Colonic mucosa (tissue), 4 donors: Measurements from ENCODE around the gene SLC2A14. TPM values are rescaled to one million over a fixed set of nuclear protein-coding genes. Genes with fewer than 3 reads are reported as not detected.
"Not testable (repeated sequence)": the region's sequence is repeated elsewhere in the genome, so short reads cannot be mapped to it uniquely, and the experiment has no call there.

Experiments used
- DNase-seq: peaks from one replicate; pipeline ENCODE4 v3.0.0-alpha.2; 2020
- H3K27ac ChIP-seq: fragments of 200-600 bp; one replicate; pipeline ENCODE4 v1.8.0; 2021
- H3K27me3 ChIP-seq: fragments of 200-600 bp; one replicate; pipeline ENCODE4 v1.8.0; 2021
- H3K36me3 ChIP-seq: fragments of 200-600 bp; one replicate; pipeline ENCODE4 v1.8.0; 2021
- H3K4me1 ChIP-seq: fragments of 200-600 bp; one replicate; pipeline ENCODE4 v1.8.0; 2021; ENCODE audit warnings: mild to moderate bottlenecking
- H3K4me3 ChIP-seq: fragments of 200-600 bp; one replicate; pipeline ENCODE4 v1.8.0; 2021
- H3K9ac ChIP-seq, 2 donors: one replicate each; pipeline ENCODE4 v1.7.0; 2013; ENCODE audit warnings: control low read depth in 2 of 2, low read depth in 2 of 2, low read length in 2 of 2
- H3K9me3 ChIP-seq: fragments of 200-600 bp; one replicate; pipeline ENCODE4 v1.8.0; 2021
- intact Hi-C: fragments of 100-400 bp; cut with DNase I; formaldehyde crosslinking; loops from one replicate; pipeline ENCODE4 v1.14.1; 2022
- total RNA-seq, 2 donors: library from RNA; stranded (reverse); fragmentation: NEBNext Ultra II Directional in 1 of 2; extraction: Animal tissue kit (Norgen Biotek cat#: 25700) in 1 of 2; gene quantifications; one replicate each; pipeline ENCODE4 v1.2.1, GENCODE V29; 2021
- TF ChIP-seq, protein P1 (sequence below): fragments of 200-600 bp; IDR thresholded peaks from one replicate; pipeline ENCODE4 v1.8.0; 2022; ENCODE audit warnings: antibody characterized with exemption, mild to moderate bottlenecking
- donor health status: healthy.
- donor health status: DM: no; HTN: no; CAD: no.
- donor health status: DM: no; HTN: no; CAD: no.

Gene SLC2A14
- total RNA-seq, 2 donors from 2014 or later: 0.35 to 1.0 TPM

DNA sequence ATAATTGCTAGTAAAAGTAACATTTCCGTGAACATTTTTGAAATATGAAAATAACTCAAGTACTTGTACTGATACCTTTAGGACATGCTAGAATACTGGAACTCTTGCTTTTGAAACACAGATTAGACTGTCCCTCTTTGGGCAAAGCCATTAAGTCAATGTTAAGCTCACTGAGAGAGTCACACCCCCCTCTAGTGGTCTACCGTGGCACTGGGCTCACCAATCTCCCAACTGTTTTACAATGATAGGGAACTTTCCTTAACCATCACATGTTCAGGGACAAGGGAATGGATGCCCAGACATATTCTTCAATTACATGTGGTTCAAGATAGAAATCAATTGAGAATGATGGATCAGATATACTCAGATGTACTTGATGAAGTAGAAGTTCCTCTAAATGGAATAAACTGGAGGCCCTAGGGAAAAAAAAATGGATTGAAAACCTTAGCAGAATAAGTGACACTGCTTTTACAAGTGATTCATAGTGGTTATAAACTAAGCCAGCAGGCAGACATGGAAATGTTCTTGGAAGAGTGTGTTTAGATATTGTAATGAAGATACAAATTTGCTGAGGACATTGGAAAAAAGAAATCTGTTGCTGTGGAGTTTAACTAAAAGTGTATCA is 65.7 kb downstream of the SLC2A14 start:
- intact Hi-C loops: loop anchor here (5.0 kb wide), 1 partner anchor 165 kb away; no protein-coding TSS in a partner anchor

DNA sequence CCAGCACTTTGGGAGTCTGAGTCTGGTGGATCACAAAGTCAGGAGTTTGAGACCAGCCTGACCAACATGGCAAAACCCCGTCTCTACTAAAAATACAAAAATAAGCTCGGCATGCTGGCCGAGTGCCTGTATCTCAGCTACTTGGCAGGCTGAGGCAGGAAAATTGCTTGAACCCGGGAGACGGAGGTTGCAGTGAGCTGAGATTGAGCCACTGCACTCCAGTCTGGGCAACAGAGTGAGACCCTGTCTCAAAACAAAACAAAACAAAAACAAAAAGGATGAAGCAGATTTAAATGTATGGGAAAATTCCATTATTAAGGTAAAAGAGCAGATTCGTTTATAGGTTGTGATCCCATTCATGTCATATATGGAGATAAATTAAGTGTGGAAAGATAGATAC is 66.4 kb downstream of the SLC2A14 start:
- H3K27me3 ChIP-seq, H3K9me3 ChIP-seq, H3K27ac ChIP-seq, DNase-seq, H3K4me3 ChIP-seq, H3K9ac ChIP-seq, H3K36me3 ChIP-seq, H3K4me1 ChIP-seq: not testable (repeated sequence)
- intact Hi-C loops: loop anchor here (5.0 kb wide), 1 partner anchor 164 kb away; no protein-coding TSS in a partner anchor

More for the DNA sequence above, 65.7 kb downstream of the SLC2A14 start:
- Histone ChIP-seq H3K4me1 (no peaks in the 10 kb centered on the region), H3K4me3 (no peak overlapping the region), H3K27ac (no peak overlapping the region), H3K9ac (no peak overlapping the region), H3K9me3 (no peaks in the 10 kb centered on the region), H3K36me3 (no peaks in the 10 kb centered on the region), H3K27me3 (no peaks in the 10 kb centered on the region)
- TF ChIP-seq, protein P1, sequence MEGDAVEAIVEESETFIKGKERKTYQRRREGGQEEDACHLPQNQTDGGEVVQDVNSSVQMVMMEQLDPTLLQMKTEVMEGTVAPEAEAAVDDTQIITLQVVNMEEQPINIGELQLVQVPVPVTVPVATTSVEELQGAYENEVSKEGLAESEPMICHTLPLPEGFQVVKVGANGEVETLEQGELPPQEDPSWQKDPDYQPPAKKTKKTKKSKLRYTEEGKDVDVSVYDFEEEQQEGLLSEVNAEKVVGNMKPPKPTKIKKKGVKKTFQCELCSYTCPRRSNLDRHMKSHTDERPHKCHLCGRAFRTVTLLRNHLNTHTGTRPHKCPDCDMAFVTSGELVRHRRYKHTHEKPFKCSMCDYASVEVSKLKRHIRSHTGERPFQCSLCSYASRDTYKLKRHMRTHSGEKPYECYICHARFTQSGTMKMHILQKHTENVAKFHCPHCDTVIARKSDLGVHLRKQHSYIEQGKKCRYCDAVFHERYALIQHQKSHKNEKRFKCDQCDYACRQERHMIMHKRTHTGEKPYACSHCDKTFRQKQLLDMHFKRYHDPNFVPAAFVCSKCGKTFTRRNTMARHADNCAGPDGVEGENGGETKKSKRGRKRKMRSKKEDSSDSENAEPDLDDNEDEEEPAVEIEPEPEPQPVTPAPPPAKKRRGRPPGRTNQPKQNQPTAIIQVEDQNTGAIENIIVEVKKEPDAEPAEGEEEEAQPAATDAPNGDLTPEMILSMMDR: peak; percentile 81
- DNase-seq: peak; percentile 69

DNA sequence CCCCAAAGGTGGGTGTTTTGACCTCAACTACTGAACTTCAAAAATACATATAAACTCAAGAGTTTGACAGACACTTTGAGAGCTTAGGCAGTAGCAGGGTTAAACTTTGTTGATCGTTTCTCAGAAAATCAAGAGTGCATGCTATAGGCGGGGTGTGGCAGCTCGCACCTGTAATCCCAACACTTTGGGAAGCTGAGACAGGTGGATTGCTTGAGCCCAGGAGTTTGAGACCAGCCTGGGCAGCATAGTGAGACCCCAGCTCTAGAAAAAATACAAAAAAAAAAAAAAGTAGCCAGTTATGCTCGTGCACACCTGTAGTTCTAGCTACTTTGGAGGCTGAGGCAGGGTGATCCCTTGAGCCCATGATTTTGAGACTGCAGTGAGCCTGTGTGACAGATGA is 71.3 kb downstream of the SLC2A14 start:
- no peaks in the 10 kb centered on the region for H3K27me3 ChIP-seq
- no peak overlapping the region for H3K27ac ChIP-seq
- H3K36me3 ChIP-seq: no peaks in the 10 kb centered on the region
- no peaks in the 10 kb centered on the region for H3K4me1 ChIP-seq
- no peaks in the 10 kb centered on the region for H3K9me3 ChIP-seq
- H3K4me3 ChIP-seq: no peak overlapping the region
- intact Hi-C loops: no loop called here
- no peak overlapping the region for H3K9ac ChIP-seq
- TF ChIP-seq, protein P1: no peak
- DNase-seq: no peak

DNA sequence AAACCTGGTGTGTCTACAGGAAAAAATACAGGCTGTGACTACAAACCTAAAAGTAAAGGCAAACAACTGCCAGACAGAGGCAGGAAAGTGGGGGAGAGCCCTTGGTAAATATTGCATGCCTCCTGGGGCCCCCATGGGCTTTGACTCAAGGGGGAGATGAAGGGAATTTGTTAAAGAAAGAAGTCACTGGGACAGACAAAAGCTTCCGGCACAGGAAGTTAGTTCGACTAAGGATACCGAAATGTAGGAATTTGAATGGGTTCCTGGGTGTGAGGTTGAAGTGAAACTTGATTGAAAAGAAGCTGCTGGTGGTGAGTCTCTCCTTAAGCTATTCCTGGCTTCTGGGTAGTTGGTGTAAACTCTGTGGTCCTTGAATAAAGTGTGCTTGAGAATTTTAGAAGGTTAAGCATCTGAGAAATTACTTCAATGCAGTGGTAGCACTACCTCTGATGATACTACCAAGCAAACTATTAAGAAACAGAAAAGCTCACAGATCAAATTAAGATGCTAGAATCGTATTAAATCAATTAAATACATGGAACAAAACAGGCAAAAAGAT is 73.9 kb downstream of the SLC2A14 start:
- H3K4me3 ChIP-seq, H3K27ac ChIP-seq, H3K4me1 ChIP-seq, H3K36me3 ChIP-seq, H3K9ac ChIP-seq, DNase-seq, intact Hi-C loops, H3K27me3 ChIP-seq, H3K9me3 ChIP-seq: not testable (repeated sequence)

DNA sequence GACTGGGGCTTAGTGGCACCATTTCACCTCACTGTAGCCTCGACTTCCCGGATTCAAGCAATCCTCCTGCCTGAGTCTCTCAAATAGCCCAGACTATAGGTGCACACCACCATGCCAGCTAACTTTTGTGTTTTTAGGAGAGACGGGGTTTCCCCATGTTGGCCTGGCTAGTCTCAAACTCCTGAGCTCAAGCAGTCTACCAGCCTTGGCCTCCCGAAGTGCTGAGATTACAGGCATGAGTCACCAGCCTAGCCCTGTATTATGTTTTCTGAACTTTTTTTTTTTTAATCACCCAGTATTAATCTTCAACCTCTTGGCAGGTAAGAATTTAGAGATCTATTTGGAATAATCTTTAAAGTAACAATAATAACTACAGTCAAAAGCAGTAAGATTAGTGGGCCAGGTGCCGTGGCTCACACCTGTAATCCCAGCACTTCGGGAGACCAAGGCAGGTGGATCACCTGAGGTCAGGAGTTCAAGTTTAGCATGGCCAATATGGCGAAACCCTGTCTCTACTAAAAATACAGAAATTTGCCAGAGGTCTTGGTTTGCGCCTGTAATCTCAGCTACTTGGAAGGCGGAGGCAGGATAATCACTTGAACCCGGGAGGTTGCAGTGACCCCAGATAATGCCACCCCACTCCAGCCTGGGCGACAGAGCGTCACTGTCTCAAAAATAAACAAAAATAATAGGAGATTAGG is 74.9 kb downstream of the SLC2A14 start:
- no peak for DNase-seq
- H3K36me3 ChIP-seq: no peaks in the 10 kb centered on the region
- no peak overlapping the region for H3K4me3 ChIP-seq
- H3K27me3 ChIP-seq: no peaks in the 10 kb centered on the region
- no peak overlapping the region for H3K9ac ChIP-seq
- no peaks in the 10 kb centered on the region for H3K4me1 ChIP-seq
- no peaks in the 10 kb centered on the region for H3K9me3 ChIP-seq
- no peak overlapping the region for H3K27ac ChIP-seq
- TF ChIP-seq, protein P1: no peak
- intact Hi-C loops: no loop called here

DNA sequence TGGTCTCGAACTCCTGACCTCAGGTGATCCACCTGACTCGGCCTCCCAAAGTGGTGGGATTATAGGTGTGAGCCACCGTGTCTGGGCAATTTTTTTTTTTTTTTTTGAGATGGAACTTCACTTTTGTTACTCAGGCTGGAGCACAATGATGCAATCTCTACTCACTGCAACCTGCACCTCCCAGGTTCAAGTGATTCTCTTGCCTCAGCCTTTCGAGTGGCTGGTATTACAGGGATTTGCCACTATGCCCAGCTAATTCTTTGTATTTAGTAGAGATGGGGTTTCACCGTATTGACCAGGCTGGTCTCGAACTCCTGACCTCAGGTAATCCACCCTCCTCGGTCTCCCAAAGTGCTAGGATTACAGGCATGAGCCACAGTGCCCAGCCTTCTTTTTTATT is 75.4 kb downstream of the SLC2A14 start:
- H3K4me3 ChIP-seq, DNase-seq, H3K4me1 ChIP-seq, intact Hi-C loops, H3K9me3 ChIP-seq, H3K36me3 ChIP-seq, H3K9ac ChIP-seq, H3K27me3 ChIP-seq, H3K27ac ChIP-seq: not testable (repeated sequence)

DNA sequence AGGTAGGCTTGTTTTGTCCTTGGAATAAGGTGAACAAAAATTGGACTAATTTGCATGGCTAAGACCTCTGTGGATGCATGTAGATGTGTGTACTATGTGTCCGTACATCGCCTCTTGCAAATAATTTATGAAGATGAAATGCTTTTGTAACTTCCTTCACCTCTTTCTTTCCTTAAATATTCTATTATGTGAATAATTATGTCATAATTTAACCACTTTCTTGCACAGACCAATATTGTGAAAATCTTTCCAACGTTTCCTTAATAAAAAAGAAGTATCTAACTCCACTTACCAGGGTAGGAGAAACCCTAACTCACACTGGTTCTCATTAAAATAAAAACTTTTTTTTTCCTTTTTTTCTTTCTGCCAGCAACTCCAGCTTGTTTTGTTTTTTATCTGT is 79.5 kb downstream of the SLC2A14 start:
- H3K27ac ChIP-seq: no peak overlapping the region
- H3K36me3 ChIP-seq: no peaks in the 10 kb centered on the region
- no peaks in the 10 kb centered on the region for H3K9me3 ChIP-seq
- H3K4me3 ChIP-seq: no peak overlapping the region
- DNase-seq: no peak
- intact Hi-C loops: no loop called here
- no peaks in the 10 kb centered on the region for H3K4me1 ChIP-seq
- H3K9ac ChIP-seq: no peak overlapping the region
- H3K27me3 ChIP-seq: no peaks in the 10 kb centered on the region
- TF ChIP-seq, protein P1: no peak

DNA sequence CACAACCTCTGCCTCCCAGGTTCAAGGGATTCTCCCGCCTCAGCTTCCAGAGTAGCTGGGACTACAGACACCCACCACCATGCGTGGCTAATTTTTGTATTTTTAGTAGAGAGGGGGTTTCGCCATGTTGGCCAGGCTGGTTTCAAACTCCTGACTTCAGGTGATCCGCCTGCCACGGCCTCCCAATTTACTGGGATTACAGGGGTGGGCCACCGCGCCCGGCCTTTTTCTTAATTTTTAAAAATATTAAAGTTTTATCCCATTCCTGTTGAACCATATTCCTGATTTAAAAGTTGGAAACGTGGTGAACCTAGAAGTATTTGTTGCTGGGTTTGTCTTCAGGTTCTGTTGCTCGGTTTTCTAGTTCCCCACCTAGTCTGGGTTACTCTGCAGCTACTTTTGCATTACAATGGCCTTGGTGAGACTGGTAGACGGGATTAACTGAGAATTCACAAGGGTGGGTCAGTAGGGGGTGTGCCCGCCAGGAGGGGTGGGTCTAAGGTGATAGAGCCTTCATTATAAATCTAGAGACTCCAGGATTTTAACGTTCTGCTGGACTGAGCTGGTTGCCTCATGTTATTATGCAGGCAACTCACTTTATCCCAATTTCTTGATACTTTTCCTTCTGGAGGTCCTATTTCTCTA is 83.7 kb downstream of the SLC2A14 start, which contains the start of gene NANOG:
TSS of gene NANOG (plus strand) at position 519 of the 645 bp plus-strand sequence. CDS start 213 bp downstream, outside the sequence.
- H3K9ac ChIP-seq, H3K27ac ChIP-seq, intact Hi-C loops, H3K9me3 ChIP-seq, DNase-seq, H3K27me3 ChIP-seq, H3K36me3 ChIP-seq, H3K4me3 ChIP-seq, H3K4me1 ChIP-seq: not testable (repeated sequence)
